Measurements from ENCODE around the gene ITPR3.

- TF ChIP-seq POLR2A (IDR thresholded peaks at IDR 0.05), result no peak
- TF ChIP-seq CTCF (IDR thresholded peaks at IDR 0.05), result no peak
- TF ChIP-seq POLR2AphosphoS5 (IDR thresholded peaks at IDR 0.05), result no peak
Observed at GRCh38 chr6:33718713-33719112, 97.6 kb downstream of the ITPR3 start.
